ENCODE data around the gene ATP6V1D.
"Not testable (repeated sequence)": the region's sequence is repeated elsewhere in the genome, so short reads cannot be mapped to it uniquely, and the experiment has no call there.

ATP6V1D gene

DNA sequence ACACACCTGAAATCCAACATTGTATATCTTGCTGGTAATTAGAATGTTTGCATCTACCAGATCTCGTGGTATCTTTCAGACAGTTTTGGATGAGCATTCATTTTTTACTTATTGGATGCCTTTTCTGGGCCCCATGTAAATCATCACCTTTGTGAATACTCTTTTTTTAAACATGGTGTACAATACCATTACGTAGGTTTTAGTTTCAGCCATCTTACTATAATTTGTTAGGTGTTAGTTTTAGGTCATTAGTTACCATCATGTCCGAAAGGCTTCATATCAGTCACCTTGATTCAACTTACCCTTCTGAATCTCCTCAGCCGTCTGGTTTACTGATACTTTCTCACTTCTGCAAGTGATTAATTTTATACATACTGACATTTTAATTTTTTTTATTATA is 5.9 kb upstream of the ATP6V1D start:
- no peak for DNase-seq

DNA sequence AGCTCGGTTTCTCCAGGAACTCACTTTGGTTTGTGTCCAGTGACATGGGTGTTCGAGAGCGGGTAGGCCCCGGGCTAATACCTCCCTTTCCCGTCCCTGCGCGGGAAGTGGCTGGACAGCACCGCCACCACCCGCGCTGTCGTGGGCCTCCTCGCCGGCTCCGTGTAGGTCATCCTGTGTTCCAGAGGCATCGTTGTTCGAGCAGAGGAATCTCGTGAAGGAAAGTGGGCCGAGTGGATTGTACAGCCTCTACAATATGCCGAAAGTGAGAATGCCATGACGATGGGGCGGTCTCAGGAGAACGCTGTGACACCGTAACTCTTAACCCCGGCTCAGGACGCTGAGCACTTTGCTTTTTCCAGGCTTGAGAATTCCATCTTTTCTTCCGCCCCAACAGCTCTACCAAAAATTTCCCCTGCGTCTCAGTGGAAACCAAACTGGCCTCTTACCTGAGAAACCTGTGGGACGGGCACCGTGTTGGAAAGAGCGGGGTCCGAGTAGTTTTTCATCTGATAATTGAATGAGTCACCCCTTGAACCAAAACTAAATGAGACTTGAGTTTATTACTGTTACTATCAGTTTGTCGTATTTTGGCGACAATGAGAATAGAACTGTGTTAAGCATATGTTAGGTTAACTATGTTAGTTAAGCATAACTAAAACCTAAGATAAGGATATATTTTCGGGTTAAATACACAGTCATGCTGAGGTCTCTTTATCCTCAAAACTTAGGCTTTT is 1.0 kb upstream of the ATP6V1D start:
- peak; percentile 4 for DNase-seq

DNA sequence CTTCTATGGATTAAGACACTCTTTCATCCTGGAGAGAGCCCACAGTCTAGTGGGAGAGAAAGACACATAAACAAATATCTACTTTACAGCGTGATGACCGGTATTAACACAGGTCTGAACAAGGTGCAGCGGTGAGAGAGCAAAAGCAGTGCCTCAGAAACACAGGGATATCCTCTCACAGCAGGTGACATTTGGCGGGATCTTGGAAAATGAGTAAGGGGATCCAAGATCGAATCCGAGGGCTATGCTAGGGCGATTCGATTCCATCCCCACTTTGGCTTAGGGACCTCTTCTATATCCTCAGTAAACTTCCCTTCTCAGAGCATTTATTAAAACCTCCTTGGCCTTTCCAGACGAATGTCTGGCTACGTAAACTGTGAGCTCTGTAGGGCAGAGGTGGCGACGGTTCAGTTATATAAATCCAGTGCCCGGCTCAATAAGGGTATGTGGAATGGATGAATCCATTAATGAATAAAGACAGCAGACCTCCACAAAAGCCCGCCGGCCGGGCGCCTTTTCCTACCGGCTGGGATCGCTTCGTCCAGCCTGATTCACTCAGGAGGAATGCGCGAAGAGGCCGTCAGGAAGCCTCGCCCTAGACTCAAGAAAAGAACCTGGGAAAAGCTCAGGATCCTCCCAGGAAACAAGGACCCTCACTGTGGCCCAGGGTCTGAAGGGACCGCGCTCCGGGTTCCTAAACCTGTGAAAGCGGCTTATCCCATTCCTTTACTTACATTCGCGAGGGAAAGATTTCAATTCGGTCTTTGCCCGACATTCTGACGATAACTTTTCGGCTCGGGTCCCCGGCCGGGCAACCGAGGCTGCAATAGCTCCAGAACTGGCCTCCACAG is 455 bp downstream of the ATP6V1D start:
- DNase-seq = no peak

DNA sequence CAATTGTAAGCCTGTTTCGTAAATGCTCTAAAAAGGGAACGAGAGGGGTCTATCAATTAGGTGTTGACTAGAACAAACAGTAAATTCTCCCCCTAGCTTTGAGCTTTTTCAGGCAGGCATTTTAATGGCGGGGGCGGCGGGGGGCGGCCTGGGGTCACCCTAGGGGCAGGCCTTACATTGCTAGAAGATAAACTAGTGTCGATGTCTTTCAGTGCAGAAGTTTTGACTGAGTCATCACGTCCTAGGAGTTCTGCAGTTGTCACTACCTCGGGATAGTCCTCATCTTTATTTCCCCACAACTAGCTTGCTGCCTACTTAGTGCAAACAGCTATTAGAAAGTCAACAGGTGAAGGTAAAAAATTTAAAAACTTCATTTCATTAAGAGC is 1.6 kb downstream of the ATP6V1D start:
- no peak for DNase-seq

DNA sequence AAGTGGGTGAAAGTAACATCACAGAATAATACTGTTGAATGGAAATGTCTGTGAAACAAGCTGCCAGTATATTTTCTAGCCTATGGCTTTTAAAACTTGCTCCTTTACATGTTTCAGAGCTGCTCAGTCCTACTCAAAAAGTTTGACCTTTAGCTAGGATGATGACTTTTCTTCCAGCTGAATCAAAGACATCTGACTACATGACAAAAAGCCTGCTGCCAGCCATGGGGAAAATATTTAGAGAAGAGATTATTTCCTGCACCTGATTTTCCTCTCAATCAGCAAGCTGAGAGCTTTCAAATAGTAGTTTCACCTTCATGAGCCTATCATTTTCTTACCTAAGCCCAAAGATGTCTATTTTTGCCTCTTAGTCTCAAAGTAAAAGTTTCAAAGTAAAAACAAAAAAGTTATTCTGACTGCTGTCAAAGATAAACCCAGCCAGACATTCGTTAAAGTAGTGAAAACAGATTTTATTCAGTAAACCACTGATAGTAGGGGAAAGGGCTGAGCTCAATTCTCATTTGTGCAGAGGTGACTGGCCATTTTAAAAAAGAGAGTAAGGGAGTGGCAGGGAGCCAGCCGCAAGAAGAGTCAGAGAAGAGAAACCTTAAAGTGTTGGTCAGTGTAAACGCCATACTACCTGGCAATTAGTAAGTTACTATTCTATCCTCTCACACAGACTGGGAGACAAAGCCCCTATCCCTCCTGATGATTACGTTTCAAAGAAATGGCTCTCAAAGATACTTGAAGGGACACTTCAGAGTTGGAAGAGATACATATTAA is 2.2 kb downstream of the ATP6V1D start:
- DNase-seq = peak; percentile 7

DNA sequence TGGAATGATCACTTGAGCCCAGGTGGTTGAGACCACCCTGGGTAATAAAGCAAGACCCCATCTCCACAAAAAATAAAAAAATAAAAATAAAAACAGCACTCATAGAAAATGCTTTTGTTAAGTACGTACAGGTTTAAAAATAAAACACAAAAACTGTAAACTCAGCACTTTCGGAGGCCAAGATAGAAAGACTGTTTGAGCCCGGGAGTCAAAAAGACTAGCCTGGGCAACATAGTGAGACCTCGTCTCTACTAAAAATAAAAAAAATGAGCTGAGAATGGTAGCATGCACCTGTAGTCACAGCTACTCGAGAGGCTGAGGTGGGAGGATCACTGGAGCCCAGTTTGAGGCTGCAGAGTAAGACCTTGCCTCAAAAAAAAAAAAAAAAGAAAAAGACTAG is 7.5 kb downstream of the ATP6V1D start:
- DNase-seq = peak; percentile 14

DNA sequence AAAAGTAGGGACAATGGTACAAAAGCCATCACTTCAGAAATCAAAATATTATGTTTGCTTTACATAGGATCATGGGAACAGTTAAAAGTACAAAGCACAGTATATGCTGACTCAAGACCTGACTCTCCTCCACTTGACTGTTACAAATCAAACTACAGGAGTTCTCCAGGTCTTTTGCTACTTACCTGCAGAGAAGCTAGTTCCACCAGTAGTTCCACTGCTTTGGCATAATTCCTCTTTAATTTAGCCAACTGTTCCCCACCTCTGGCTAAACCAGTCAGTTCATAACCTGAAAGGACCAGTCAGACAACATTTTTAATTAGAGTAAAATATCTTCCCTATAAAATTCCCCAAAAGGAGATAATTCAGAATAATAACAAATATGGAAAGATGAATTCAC is 14.0 kb downstream of the ATP6V1D start:
- DNase-seq = no peak

- no peak for DNase-seq
These were observed 15.9 kb downstream of the ATP6V1D start for GRCh38 chr14:67343601-67344230.

GRCh38 chr14:67341231-67341630 is 18.4 kb downstream of the ATP6V1D start:
- DNase-seq = not testable (repeated sequence)

- DNase-seq = peak; percentile 14
These were observed 23.8 kb downstream of the ATP6V1D start for GRCh38 chr14:67335781-67336180.

- DNase-seq = no peak
These were observed 27.1 kb downstream of the ATP6V1D start for GRCh38 chr14:67332468-67332867.

- DNase-seq = no peak
These were observed 28.1 kb downstream of the ATP6V1D start for GRCh38 chr14:67331368-67332125.

GRCh38 chr14:67329666-67330065 is 29.9 kb downstream of the ATP6V1D start:
- DNase-seq = not testable (repeated sequence)

DNA sequence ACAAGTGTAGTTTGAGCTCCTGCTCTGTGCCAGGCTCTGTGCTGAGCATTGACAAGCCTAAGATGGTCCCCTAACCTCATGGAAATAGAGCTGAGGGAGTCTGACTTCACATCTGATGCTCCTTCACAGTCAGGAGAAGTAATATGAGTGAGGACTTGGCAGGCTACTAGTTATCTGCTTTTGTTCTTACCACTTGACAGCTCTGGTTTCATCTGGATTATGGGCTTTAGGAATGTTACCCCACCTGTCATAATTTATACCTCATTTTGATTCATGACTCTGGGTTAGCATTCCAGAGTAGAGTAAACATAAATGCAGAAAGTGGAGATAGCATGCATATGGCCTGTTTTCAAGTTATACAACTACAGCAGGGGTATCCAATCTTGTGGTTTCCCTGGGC is 40.5 kb downstream of the ATP6V1D start:
- no peak for DNase-seq

GRCh38 chr14:67317822-67318221 is 41.8 kb downstream of the ATP6V1D start:
- DNase-seq = no peak

DNA sequence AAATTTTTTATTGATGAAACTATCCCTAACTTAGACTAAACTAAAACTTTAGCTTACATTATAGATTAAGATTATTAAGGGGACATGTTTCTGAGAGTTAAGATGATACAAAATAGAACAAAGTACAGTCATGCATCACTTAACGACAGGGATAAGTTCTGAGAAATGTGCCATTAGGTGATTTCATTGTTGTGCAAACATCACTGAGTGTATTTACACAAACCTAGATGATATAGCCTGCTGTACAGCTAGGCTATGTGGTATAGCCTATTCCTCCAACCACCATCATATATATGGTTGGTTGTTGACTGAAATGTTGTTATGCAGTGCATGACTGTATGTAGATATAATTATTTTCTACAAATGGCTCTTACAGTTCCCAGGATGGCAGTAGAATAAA is 46.5 kb downstream of the ATP6V1D start:
- DNase-seq = no peak

DNA sequence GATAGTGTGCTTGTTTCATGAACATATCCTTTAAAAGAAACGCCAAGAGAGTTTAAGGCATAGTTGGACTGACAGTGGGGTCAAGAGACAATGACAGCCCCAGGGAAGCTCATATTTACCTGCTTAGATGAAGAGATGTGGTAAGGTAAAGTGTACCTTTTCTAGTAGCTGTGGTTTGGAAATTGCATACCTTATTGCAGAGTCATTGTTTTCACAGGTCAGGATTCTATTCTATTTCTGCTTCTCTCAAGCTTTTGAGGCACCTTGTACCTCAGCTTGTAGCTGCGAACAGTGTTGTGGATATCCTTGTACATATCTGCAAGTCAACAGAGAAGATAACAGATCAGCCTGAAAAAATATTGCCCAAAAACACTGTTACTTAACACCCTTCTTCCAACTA is 47.7 kb downstream of the ATP6V1D start:
- no peak for DNase-seq

All from RPMI8226 (cell line).